ENCODE measurements around the gene C9orf72. TPM values are rescaled to one million over a fixed set of nuclear protein-coding genes. Genes with fewer than 3 reads are reported as not detected.

C9orf72 gene
- polyA plus RNA-seq, 2 of the 4 experiments (the other 2 are of a cell fraction), result 4.0 to 16.4 TPM

- FAIRE-seq (no peak), DNase-seq (ENCODE audit: low read depth in 1 of 2, low spot score in 1 of 2) (no peak), ATAC-seq (peak in 1 of 2 experiments; percentile 42; a peak in 2 of 6 replicates)
- POLR2A ChIA-PET, result interaction anchor here (0.8 kb wide), 1 partner anchor 11 kb away, joined by 3 read pairs; the partner anchor contains the start of gene MOB3B
- CTCF ChIA-PET, result interaction anchor here (0.8 to 19.4 kb wide), 5 partner anchors 7 to 230 kb away, joined by 3 to 266 read pairs (median 26); partner anchors contain the start of gene MOB3B
- Histone ChIP-seq H3K27ac (peak overlapping the region; percentile 59 to 74; a peak in 5 of 6 replicates), H3K4me3 (no peak overlapping the region), H3K4me1 (peaks cover 49% of the 10 kb centered on the region), H3K9me3 (no peaks in the 10 kb centered on the region), H3K4me2 (peak overlapping the region; percentile 74)
- no peak for TF ChIP-seq NR3C1 (IDR thresholded peaks at IDR 0.05)
- no peak for TF ChIP-seq EHMT2 (IDR thresholded peaks at IDR 0.05; ENCODE audit: low read depth)
- TF ChIP-seq ZNF302 (CRISPR knock-in tag; IDR thresholded peaks at IDR 0.05), result no peak
- no peak for TF ChIP-seq POLR2AphosphoS2 (conservative IDR thresholded peaks at IDR 0.05; ENCODE audit: low read length)
- no peak for TF ChIP-seq HOXB5 (CRISPR knock-in tag; IDR thresholded peaks at IDR 0.05)
- TF ChIP-seq SMC3 (IDR thresholded peaks at IDR 0.05), result no peak
- TF ChIP-seq KDM1A (IDR thresholded peaks at IDR 0.05; ENCODE audit: low read depth), result no peak
- WGBS (ENCODE audit: missing lambda C conversion rate), result 17% methylated on average over 1 of the region's 1 CpG
Measured at GRCh38 chr9:27540502-27540901, 32.8 kb downstream of the C9orf72 start.

- H3K27ac ChIP-seq, result peak overlapping the region; percentile 59 to 74; a peak in 5 of 6 replicates
- H3K4me2 ChIP-seq, result peak overlapping the region; percentile 74
- POLR2A ChIA-PET, result interaction anchor here (0.8 kb wide), 1 partner anchor 10 kb away, joined by 3 read pairs; the partner anchor contains the start of gene MOB3B
- ATAC-seq (peak; percentile 64 to 78), DNase-seq (ENCODE audit: low read depth in 1 of 2, low spot score in 1 of 2) (peak in 1 of 2 experiments; percentile 42), FAIRE-seq (no peak)
- H3K9me3 ChIP-seq, result no peaks in the 10 kb centered on the region
- WGBS (ENCODE audit: missing lambda C conversion rate), result 36% methylated on average over 5 of the region's 5 CpGs
- CTCF ChIA-PET, result interaction anchor here (0.8 to 19.4 kb wide), 5 partner anchors 8 to 229 kb away, joined by 3 to 266 read pairs (median 26); partner anchors contain the start of gene MOB3B
- H3K4me1 ChIP-seq, result peaks cover 49% of the 10 kb centered on the region
- no peak overlapping the region for H3K4me3 ChIP-seq
- peak in 1 of 2 experiments; percentile 49; a peak in 1 of 5 replicates for TF ChIP-seq JUN (IDR thresholded peaks at IDR 0.05)
- no peak for TF ChIP-seq USF2 (IDR thresholded peaks at IDR 0.05)
- peak; percentile 46 for TF ChIP-seq FOSL2 (IDR thresholded peaks at IDR 0.05)
- peak; percentile 41 for TF ChIP-seq FOSL2 (CRISPR knock-in tag; IDR thresholded peaks at IDR 0.05)
- no peak for TF ChIP-seq FOSB (CRISPR knock-in tag; IDR thresholded peaks at IDR 0.05)
- no peak for TF ChIP-seq HOXB13 (CRISPR knock-in tag; IDR thresholded peaks at IDR 0.05; ENCODE audit: low read depth)
- TF ChIP-seq MYC (IDR thresholded peaks at IDR 0.05; ENCODE audit: borderline replicate concordance, low read length), result no peak
- TF ChIP-seq CTCF (IDR thresholded peaks at IDR 0.05), result no peak
- TF ChIP-seq FOXS1 (CRISPR knock-in tag; IDR thresholded peaks at IDR 0.05), result no peak
- no peak for TF ChIP-seq CBX8 (IDR thresholded peaks at IDR 0.05)
- no peak for TF ChIP-seq RFX5 (IDR thresholded peaks at IDR 0.05)
- TF ChIP-seq NFE2L2 (conservative IDR thresholded peaks at IDR 0.05; ENCODE audit: low read length), result no peak
- no peak for TF ChIP-seq EHF (CRISPR knock-in tag; IDR thresholded peaks at IDR 0.05)
- TF ChIP-seq HDAC2 (IDR thresholded peaks at IDR 0.05), result no peak
- no peak for TF ChIP-seq HMGXB4 (CRISPR knock-in tag; IDR thresholded peaks at IDR 0.05; ENCODE audit: borderline replicate concordance)
- TF ChIP-seq GATA3 (IDR thresholded peaks at IDR 0.05; ENCODE audit: borderline replicate concordance), result peak; percentile 38; the same call in 1 of the 2 replicates
- TF ChIP-seq POLR2AphosphoS2 (conservative IDR thresholded peaks at IDR 0.05; ENCODE audit: low read length), result no peak
- no peak for TF ChIP-seq ZSCAN20 (CRISPR knock-in tag; IDR thresholded peaks at IDR 0.05)
- TF ChIP-seq BCL3 (IDR thresholded peaks at IDR 0.05), result no peak
- TF ChIP-seq HES2 (IDR thresholded peaks at IDR 0.05), result peak; percentile 51; the same call in 1 of the 2 replicates
- TF ChIP-seq JUNB (IDR thresholded peaks at IDR 0.05), result peak; percentile 45; the same call in 1 of the 2 replicates
- TF ChIP-seq NR3C1 (IDR thresholded peaks at IDR 0.05), result no peak
- no peak for TF ChIP-seq ZFP36 (IDR thresholded peaks at IDR 0.05; ENCODE audit: borderline replicate concordance, partially characterized antibody)
- no peak for TF ChIP-seq MAZ (IDR thresholded peaks at IDR 0.05; ENCODE audit: borderline replicate concordance, low read depth, low read length)
- peak; percentile 31 to 63; a peak in 2 of 5 replicates for TF ChIP-seq EP300 (IDR thresholded peaks at IDR 0.05)
- no peak for TF ChIP-seq CBX2 (IDR thresholded peaks at IDR 0.05; ENCODE audit: borderline replicate concordance, low read depth)
- no peak for TF ChIP-seq MAFK (IDR thresholded peaks at IDR 0.05; ENCODE audit: partially characterized antibody)
Measured at GRCh38 chr9:27539479-27540441, 33.5 kb downstream of the C9orf72 start.

All from A549 (cell line).